Loucy (cell line): ENCODE data around the gene TM9SF2.

ENCODE experiments used
- EZH2phosphoT487 ChIP-seq: fragments of 200-600 bp; IDR thresholded peaks from 2 replicates; pipeline ENCODE4 v1.6.1; 2018; ENCODE audit warnings: antibody characterized with exemption, mild to moderate bottlenecking, moderate library complexity, borderline replicate concordance
- TF ChIP-seq, protein P1 (sequence below): fragments of 200-600 bp; sonication (generic); conservative IDR thresholded peaks from 2 replicates; pipeline ENCODE4 v1.5.1; 2014; ENCODE audit warnings: mild to moderate bottlenecking, antibody characterized with exemption, low read length

DNA sequence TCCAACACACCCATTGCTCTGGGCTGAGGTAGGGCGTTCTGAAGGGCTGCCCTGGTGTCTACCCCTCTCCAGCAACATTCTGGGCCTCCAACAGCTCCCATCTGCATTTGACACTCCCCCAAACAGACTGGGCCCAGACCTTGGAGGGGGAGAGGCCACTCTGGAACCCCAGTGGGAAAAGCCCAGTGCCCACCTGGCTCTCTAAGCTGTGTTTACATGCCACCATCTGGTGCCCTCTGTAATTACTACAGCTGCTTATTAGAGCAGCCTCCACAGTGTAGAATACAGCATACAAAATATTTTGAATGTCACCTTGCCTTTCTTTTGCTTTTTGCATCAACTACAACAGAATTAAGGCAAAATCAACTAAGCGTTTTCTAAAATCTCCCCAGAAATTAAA is 35.8 kb upstream of the TM9SF2 start:
- TF ChIP-seq, protein P1, sequence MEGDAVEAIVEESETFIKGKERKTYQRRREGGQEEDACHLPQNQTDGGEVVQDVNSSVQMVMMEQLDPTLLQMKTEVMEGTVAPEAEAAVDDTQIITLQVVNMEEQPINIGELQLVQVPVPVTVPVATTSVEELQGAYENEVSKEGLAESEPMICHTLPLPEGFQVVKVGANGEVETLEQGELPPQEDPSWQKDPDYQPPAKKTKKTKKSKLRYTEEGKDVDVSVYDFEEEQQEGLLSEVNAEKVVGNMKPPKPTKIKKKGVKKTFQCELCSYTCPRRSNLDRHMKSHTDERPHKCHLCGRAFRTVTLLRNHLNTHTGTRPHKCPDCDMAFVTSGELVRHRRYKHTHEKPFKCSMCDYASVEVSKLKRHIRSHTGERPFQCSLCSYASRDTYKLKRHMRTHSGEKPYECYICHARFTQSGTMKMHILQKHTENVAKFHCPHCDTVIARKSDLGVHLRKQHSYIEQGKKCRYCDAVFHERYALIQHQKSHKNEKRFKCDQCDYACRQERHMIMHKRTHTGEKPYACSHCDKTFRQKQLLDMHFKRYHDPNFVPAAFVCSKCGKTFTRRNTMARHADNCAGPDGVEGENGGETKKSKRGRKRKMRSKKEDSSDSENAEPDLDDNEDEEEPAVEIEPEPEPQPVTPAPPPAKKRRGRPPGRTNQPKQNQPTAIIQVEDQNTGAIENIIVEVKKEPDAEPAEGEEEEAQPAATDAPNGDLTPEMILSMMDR: peak; percentile 31; the same call in 1 of the 2 replicates
- no peak for TF ChIP-seq EZH2phosphoT487
